Endothelial cell of umbilical vein (primary cell): Measurements from ENCODE around the gene DMD. TPM values are rescaled to one million over a fixed set of nuclear protein-coding genes. Genes with fewer than 3 reads are reported as not detected.
A peak's percentile ranks its signal among the peaks of the same experiment; 100 is the strongest.

Experiments used
- BruUV-seq: library from RNA; stranded (reverse); fragments of 400-500 nt; replicated peaks from 2 replicates; lab custom pipeline; 2021; lab: Mats Ljungman, UMichigan
- CTCF ChIA-PET: fragments of 300-600, 350-600 bp; sonication (Branson Sonifier 250); formaldehyde crosslinking; loops from one replicate; lab custom pipeline; 2021; ENCODE audit warnings: antibody characterized with exemption, inconsistent platforms; lab: Charles Lee
- POLR2A ChIA-PET: fragments of 300-600, 350-600 bp; sonication (Branson Sonifier 250); formaldehyde crosslinking; loops from one replicate; lab custom pipeline; 2021; ENCODE audit warnings: antibody characterized with exemption, inconsistent platforms; lab: Charles Lee
- DNase-seq: peaks from one replicate; pipeline ENCODE4 v3.0.0-alpha.2; 2011; ENCODE audit warnings: low read depth, low spot score
- FAIRE-seq: peaks from 2 replicates; lab custom pipeline; 2011; peaks lifted over from hg19 to GRCh38; lab: Jason Lieb, UNC
- H2AFZ ChIP-seq: 2 replicates; pipeline ENCODE4 v1.6.0; 2012; ENCODE audit warnings: low read depth, low read length, control low read depth, inconsistent platforms
- H3K27ac ChIP-seq: 2 replicates; pipeline ENCODE4 v1.5.1; 2011; ENCODE audit warnings: low read depth, mild to moderate bottlenecking, control low read depth, low read length, moderate library complexity; ENCODE audit not compliant: insufficient read depth
- H3K27me3 ChIP-seq, 2 experiments: 2 replicates each; pipeline versions ENCODE4 v1.6.0 to v1.6.1; 2011; ENCODE audit warnings: low read length in 2 of 2, mixed read lengths in 1 of 2; ENCODE audit not compliant: control insufficient read depth in 2 of 2, insufficient read depth in 2 of 2
- H3K36me3 ChIP-seq, 2 experiments: 2 replicates in 1 of 2; 3 replicates in 1 of 2; pipeline ENCODE4 v1.5.1; 2011; ENCODE audit warnings: low read length in 2 of 2, mild to moderate bottlenecking in 1 of 2, moderate library complexity in 1 of 2; ENCODE audit not compliant: control insufficient read depth in 2 of 2, insufficient read depth in 2 of 2; ENCODE audit errors: extremely low read depth in 1 of 2
- H3K4me1 ChIP-seq: 3 replicates; pipeline ENCODE4 v1.5.1; 2011; ENCODE audit warnings: mild to moderate bottlenecking, low read length; ENCODE audit not compliant: control insufficient read depth, insufficient read depth; ENCODE audit errors: extremely low read depth
- H3K4me2 ChIP-seq: 2 replicates; pipeline ENCODE4 v1.6.1; 2011; ENCODE audit warnings: low read length, control low read depth, mixed read lengths; ENCODE audit not compliant: insufficient read depth
- H3K4me3 ChIP-seq, 3 experiments: fragments of 200-600 bp in 1 of 3; sonication (generic), shearing (Covaris generic) in 1 of 3; replicated peaks in 1 of 3; 2 replicates each; pipeline ENCODE4 v1.5.1; 2011 to 2016; ENCODE audit warnings: control low read depth in 3 of 3, low read length in 3 of 3, mild to moderate bottlenecking in 2 of 3, inconsistent platforms in 1 of 3, low read depth in 1 of 3, moderate library complexity in 1 of 3; ENCODE audit not compliant: insufficient read depth in 1 of 3
- H3K79me2 ChIP-seq: 2 replicates; pipeline ENCODE4 v1.6.0; 2012; ENCODE audit warnings: low read length, inconsistent platforms; ENCODE audit not compliant: control insufficient read depth, insufficient read depth
- H3K9ac ChIP-seq: replicated peaks from 2 replicates; pipeline ENCODE3; 2011; ENCODE audit warnings: low read length, control low read depth; ENCODE audit not compliant: insufficient read depth; ENCODE audit errors: extremely low read depth
- H3K9me1 ChIP-seq: replicated peaks from 3 replicates; pipeline ENCODE4 v1.6.0; 2011; ENCODE audit warnings: mild to moderate bottlenecking, low read length; ENCODE audit not compliant: control insufficient read depth, insufficient read depth; ENCODE audit errors: extremely low read depth
- H3K9me3 ChIP-seq: replicated peaks from 2 replicates; pipeline ENCODE4 v1.5.1; 2012; ENCODE audit warnings: low read length, inconsistent platforms; ENCODE audit not compliant: control insufficient read depth, insufficient read depth
- H4K20me1 ChIP-seq: replicated peaks from 2 replicates; pipeline ENCODE3; 2011; ENCODE audit warnings: mild to moderate bottlenecking, low read length; ENCODE audit not compliant: control insufficient read depth, insufficient read depth; ENCODE audit errors: extremely low read depth
- CTCF ChIP-seq, 2 donors: IDR thresholded peaks; 1 replicate in 1 of 2; 2 replicates in 1 of 2; pipeline ENCODE4 v1.5.1; 2011; ENCODE audit warnings: low read length in 2 of 2, mild to moderate bottlenecking in 2 of 2, moderate library complexity in 2 of 2, control low read depth in 1 of 2, inconsistent platforms in 1 of 2, low read depth in 1 of 2; ENCODE audit not compliant: insufficient read depth in 1 of 2; ENCODE audit errors: extremely low read depth in 1 of 2
- EZH2 ChIP-seq: IDR thresholded peaks from 2 replicates; pipeline ENCODE4 v1.6.1; 2012; ENCODE audit warnings: borderline replicate concordance, low read depth, mild to moderate bottlenecking, moderate library complexity, low read length, inconsistent platforms; ENCODE audit not compliant: severe bottlenecking
- FOS ChIP-seq: IDR thresholded peaks from 2 replicates; pipeline ENCODE4 v1.6.1; 2011; ENCODE audit warnings: mild to moderate bottlenecking, low read length, moderate library complexity, borderline replicate concordance; ENCODE audit not compliant: insufficient read depth
- GATA2 ChIP-seq: IDR thresholded peaks from 2 replicates; pipeline ENCODE4 v1.7.0; 2011; ENCODE audit warnings: low read depth, mild to moderate bottlenecking, moderate library complexity, mixed read lengths, low read length; ENCODE audit not compliant: insufficient read length, insufficient read depth
- JUN ChIP-seq: IDR thresholded peaks from 2 replicates; pipeline ENCODE4 v1.6.1; 2011; ENCODE audit warnings: borderline replicate concordance, low read depth; ENCODE audit not compliant: insufficient read length, insufficient read depth
- MAX ChIP-seq: IDR thresholded peaks from 2 replicates; pipeline ENCODE4 v1.6.1; 2011; ENCODE audit not compliant: insufficient read depth, insufficient read length
- MYC ChIP-seq: IDR thresholded peaks from one replicate; pipeline ENCODE4 v1.6.1; 2011; ENCODE audit warnings: mild to moderate bottlenecking, low read depth, low read length
- POLR2A ChIP-seq: IDR thresholded peaks from 2 replicates; pipeline ENCODE4 v1.6.1; 2012; ENCODE audit warnings: low read depth, mild to moderate bottlenecking, control low read depth, low read length
- POLR2AphosphoS5 ChIP-seq: IDR thresholded peaks from 2 replicates; pipeline ENCODE4 v1.6.1; 2012; ENCODE audit warnings: low read depth, mild to moderate bottlenecking, control low read depth, low read length, moderate library complexity; ENCODE audit not compliant: insufficient read depth
- dilution Hi-C: fragments of 300-500 bp; cut with MboI; formaldehyde crosslinking; loops from one replicate; pipeline ENCODE4 v1.15.0; 2019; ENCODE audit warnings: low sequenced_read_pairs; ENCODE audit not compliant: extremely low pct_ligation_motif_present
- intact Hi-C: fragments of 100-400 bp; cut with micrococcal nuclease; formaldehyde crosslinking; loops from one replicate; pipeline ENCODE4 v1.10.0; 2022
- polyA plus RNA-seq, 4 experiments: library from polyadenylated mRNA; depleted of rRNA in 3 of 4; stranded (reverse) in 3 of 4; unstranded in 1 of 4; fragments of >200 nt; gene quantifications; 2 replicates each; pipeline versions ENCODE4 v1.2.1 to v1.2.3, GENCODE V29; 2011 to 2012; ENCODE audit warnings: missing spikeins in 1 of 4
- total RNA-seq: library from RNA; stranded (reverse); gene quantifications from 2 replicates; pipeline ENCODE4 v1.2.3, GENCODE V29; 2021

The DMD gene
- total and polyA plus RNA-seq, 2 donors (not counting 3 experiments of a cell fraction or from before 2014, with no cell fraction given) = 7.3 to 9.0 TPM

GRCh38 chrX:31266203-31267076 is 1944.9 kb downstream of the DMD start:
- TSS peak; percentile 35 for BruUV-seq
- Histone ChIP-seq H2AFZ (peak overlapping the region; percentile 39), H3K9me3 (no peaks in the 10 kb centered on the region), H3K27ac (peak overlapping the region; percentile 37), H3K36me3 (no peaks in the 10 kb centered on the region), H3K4me3 (peak overlapping the region; percentile 57 to 81 (median 74)), H3K9ac (peak overlapping the region; percentile 48), H3K27me3 (no peaks in the 10 kb centered on the region), H3K4me2 (peak overlapping the region; percentile 50), H3K9me1 (no peaks in the 10 kb centered on the region), H4K20me1 (peaks cover 2% of the 10 kb centered on the region), H3K4me1 (no peaks in the 10 kb centered on the region), H3K79me2 (no peaks in the 10 kb centered on the region)
- DNase-seq (peak; percentile 53), FAIRE-seq (peak; percentile 18)
- intact Hi-C loops = loop anchor here (1.0 to 5.0 kb wide), 4 partner anchors 45 to 229 kb away; no protein-coding TSS in a partner anchor
- POLR2A ChIA-PET = interaction anchor here (0.7 kb wide), 1 partner anchor 100 kb away, joined by 12 read pairs; no protein-coding TSS in a partner anchor
- dilution Hi-C loops = no loop called here
- TF ChIP-seq JUN (no peak), EZH2 (no peak), FOS (no peak), POLR2A (no peak), MYC (no peak), CTCF (IDR thresholded peaks at IDR 0.05; ENCODE audit: extremely low read depth in 1 of 2, insufficient read depth in 1 of 2, low read depth in 1 of 2, low read length in 2 of 2) (no peak), MAX (no peak), GATA2 (no peak), POLR2AphosphoS5 (no peak)
- CTCF ChIA-PET = interaction anchor here (0.9 to 1.6 kb wide), 7 partner anchors 43 to 227 kb away, joined by 3 to 16 read pairs (median 3); no protein-coding TSS in a partner anchor
